ENCODE measurements around the gene CNPY1.
"Not testable (repeated sequence)": the region's sequence is repeated elsewhere in the genome, so short reads cannot be mapped to it uniquely, and the experiment has no call there.

The CNPY1 gene

GRCh38 chr7:155523168-155523675 lies 23.1 kb downstream of the CNPY1 start:
- DNase-seq (ENCODE audit: low read depth in 2 of 2), result no peak
- no peak overlapping the region for H3K4me3 ChIP-seq (replicated peaks in 1 of 2; ENCODE audit: low read depth in 2 of 2, low read length in 2 of 2)
- no peak for TF ChIP-seq CTCF (IDR thresholded peaks at IDR 0.05; ENCODE audit: low read depth, low read length)

GRCh38 chr7:155521743-155522398 lies 24.5 kb downstream of the CNPY1 start:
- no peak for TF ChIP-seq CTCF (IDR thresholded peaks at IDR 0.05; ENCODE audit: low read depth, low read length)
- no peak overlapping the region for H3K4me3 ChIP-seq (replicated peaks in 1 of 2; ENCODE audit: low read depth in 2 of 2, low read length in 2 of 2)
- DNase-seq (ENCODE audit: low read depth in 2 of 2), result no peak

- TF ChIP-seq CTCF (IDR thresholded peaks at IDR 0.05; ENCODE audit: low read depth, low read length), result no peak
- no peak for DNase-seq (ENCODE audit: low read depth in 2 of 2)
- H3K4me3 ChIP-seq (replicated peaks in 1 of 2; ENCODE audit: low read depth in 2 of 2, low read length in 2 of 2), result no peak overlapping the region
Measured at GRCh38 chr7:155521007-155521742, 25.2 kb downstream of the CNPY1 start.

GRCh38 chr7:155520114-155520513 lies 26.2 kb downstream of the CNPY1 start:
- no peak for DNase-seq (ENCODE audit: low read depth in 2 of 2)
- H3K4me3 ChIP-seq (replicated peaks in 1 of 2; ENCODE audit: low read depth in 2 of 2, low read length in 2 of 2), result no peak overlapping the region
- TF ChIP-seq CTCF (IDR thresholded peaks at IDR 0.05; ENCODE audit: low read depth, low read length), result no peak

- DNase-seq (ENCODE audit: low read depth in 2 of 2); H3K4me3 ChIP-seq (replicated peaks in 1 of 2; ENCODE audit: low read depth in 2 of 2, low read length in 2 of 2): not testable (repeated sequence)
Measured at GRCh38 chr7:155519358-155519757, 27.0 kb downstream of the CNPY1 start.

- DNase-seq (ENCODE audit: low read depth in 2 of 2), result no peak
- TF ChIP-seq CTCF (IDR thresholded peaks at IDR 0.05; ENCODE audit: low read depth, low read length), result no peak
- no peak overlapping the region for H3K4me3 ChIP-seq (replicated peaks in 1 of 2; ENCODE audit: low read depth in 2 of 2, low read length in 2 of 2)
Measured at GRCh38 chr7:155518633-155519032, 27.7 kb downstream of the CNPY1 start.

- no peak overlapping the region for H3K4me3 ChIP-seq (replicated peaks in 1 of 2; ENCODE audit: low read depth in 2 of 2, low read length in 2 of 2)
- no peak for TF ChIP-seq CTCF (IDR thresholded peaks at IDR 0.05; ENCODE audit: low read depth, low read length)
- no peak for DNase-seq (ENCODE audit: low read depth in 2 of 2)
Measured at GRCh38 chr7:155517969-155518368, 28.4 kb downstream of the CNPY1 start.
